NCI-H446 treated with DMSO at 0.1 percent for 48 hours (cell line): ENCODE data around the gene LGALS7.
"Not testable (repeated sequence)": the region's sequence is repeated elsewhere in the genome, so short reads cannot be mapped to it uniquely, and the experiment has no call there.

Source experiments
- DNase-seq: peaks from one replicate; lab custom pipeline; 2025; lab: John Stamatoyannopoulos, UW

The LGALS7 gene

DNA sequence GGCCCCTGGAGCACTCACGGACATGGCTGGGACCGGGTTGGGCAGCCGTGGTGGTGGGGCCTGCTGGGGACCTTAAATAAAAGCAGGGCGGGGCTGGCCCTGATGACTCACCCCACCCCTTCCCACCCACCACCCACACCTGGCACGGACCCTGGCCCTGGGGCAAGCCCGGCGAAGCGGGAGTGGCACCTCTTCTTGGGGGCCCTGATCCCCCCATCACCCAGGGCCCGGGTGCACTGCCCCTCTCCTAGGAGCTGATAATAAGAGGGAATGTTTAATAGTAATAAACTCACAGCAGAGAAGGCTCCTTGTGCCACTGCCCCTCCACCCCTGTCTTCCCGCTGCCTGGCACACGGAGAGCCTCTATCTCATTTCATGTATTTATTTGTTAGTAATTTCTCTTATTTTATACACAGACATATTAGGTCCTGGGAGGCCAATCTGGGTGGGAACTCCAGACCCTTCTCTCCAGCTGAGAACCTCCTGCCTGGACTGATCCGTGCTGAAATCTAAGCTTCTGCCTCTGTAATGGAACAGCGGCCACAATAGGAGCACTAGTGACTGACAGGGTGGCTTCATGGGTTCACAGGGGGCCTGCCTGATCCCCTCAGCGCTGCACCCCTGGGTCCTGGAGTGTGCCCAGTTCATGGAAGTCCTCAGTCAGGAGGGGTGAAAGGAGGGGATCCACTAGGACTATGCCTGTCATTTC, at the start of gene LGALS7:
TSS of gene LGALS7 (minus strand) at position 49 of the 709 bp plus-strand sequence. CDS start at position 24, 25 bp downstream.
- DNase-seq: no peak

DNA sequence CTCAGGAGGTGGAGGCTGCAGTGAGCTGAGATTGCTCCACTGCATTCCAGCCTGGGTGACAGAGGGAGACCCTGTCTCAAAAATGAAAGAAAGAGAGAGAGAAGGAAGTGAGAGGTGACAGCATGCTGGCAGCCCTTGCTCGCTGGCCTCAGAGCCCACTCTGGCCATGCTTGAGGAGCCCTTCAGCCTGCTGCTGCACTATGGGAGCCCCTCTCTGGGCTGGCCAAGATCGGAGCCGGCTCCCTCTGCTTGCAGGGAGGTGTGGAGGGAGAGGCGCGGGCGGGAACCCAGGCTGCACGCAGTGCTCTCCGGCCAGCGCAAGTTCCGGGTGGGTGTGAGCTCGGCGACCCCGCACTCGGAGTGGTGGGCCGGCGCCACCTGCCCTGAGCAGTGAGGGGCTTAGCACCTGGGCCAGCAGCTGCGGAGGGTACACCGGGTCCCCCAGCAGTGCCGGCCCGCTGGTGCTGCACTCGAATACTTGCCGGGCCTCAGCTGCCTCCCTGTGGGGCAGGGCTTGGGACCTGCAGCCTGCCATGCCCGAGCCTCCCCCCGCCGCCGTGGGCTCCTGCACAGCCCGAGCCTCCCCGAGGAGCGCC, 48.0 kb upstream of the LGALS7 start:
- DNase-seq: not testable (repeated sequence)

DNA sequence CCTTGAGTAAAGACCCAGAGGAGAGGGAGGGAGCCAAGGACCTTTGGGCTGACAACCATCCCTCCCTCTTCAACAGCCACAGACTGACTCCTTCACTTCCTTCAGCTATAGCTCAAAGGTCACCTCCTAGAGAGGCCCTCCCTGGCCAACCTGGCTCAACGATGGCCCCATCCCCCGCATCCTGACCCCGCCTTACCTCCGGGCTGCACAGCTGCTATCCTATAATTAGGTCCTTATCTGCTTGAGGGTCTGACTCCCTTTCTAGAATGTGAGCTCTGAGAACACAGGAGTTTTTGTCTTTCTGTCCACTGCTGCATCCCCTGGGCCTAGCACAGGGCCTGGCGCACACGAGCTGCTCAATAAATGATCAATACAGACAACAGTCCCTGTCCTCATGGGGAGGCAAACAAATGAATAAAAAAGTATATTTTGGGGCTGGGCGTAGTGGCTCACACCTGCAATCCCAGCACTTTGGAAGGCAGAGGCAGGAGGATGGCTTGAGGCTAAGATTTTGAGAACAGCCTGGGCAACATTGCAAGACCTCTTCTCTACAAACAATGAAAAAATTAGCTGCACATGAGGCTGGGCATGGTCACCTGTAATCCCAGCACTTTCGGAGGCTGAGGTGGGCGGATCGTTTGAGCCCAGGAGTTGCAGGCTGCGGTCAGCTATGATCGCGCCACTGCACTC, 46.1 kb upstream of the LGALS7 start:
- DNase-seq: no peak

DNA sequence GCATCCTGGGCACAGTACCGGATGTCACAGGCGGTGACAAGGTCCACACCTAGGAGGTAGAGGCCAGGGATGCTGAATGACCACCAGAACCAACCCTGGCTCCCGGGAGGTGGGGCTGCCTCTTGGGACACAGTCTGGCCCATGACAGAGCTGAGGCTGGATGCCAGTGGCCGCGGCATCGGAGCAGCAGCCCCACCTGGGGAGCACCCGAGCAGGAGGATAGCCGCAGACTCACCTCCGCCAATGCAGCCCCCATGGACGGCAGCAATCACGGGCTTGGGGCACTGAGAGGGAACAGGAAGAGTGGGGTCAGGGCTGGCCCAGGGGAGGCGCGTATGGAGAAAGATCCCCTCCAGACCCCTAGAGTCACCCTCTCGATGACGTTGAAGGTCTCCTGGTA, 43.8 kb upstream of the LGALS7 start:
- no peak for DNase-seq

DNA sequence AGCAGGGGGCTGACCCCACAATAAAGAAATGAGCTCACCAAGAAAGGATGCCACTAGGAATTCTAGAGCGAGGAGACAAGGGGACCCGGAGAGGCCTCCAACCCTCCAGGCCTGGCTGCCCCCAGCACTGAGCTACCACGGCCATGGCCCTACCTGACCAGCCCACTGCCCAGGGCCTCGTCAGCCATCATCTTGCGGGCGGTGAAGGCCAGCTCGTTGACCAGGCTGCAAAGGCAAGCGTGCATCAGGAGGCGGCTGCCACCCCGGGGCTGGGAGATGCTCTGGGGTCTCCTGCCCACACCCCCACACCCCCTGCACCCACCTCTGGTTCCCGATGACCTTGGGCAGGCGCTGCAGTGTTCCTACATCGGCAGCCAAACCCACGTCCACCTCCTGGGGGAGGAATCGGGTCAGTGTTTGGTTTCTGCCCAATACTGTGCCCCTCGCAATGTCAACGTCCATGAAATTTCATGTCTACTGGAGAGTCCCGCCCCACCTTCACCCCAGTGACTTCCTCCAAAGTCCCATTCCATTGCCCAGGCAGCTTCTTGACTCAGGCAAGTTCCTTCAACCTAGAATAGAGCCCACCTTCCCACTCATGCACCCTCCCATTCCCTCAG, 42.9 kb upstream of the LGALS7 start:
- no peak for DNase-seq

GRCh38 chr19:38815059-38816001, 42.0 kb upstream of the LGALS7 start:
- no peak for DNase-seq

- not testable (repeated sequence) for DNase-seq
Observed at GRCh38 chr19:38813932-38814331, 40.6 kb upstream of the LGALS7 start.

DNA sequence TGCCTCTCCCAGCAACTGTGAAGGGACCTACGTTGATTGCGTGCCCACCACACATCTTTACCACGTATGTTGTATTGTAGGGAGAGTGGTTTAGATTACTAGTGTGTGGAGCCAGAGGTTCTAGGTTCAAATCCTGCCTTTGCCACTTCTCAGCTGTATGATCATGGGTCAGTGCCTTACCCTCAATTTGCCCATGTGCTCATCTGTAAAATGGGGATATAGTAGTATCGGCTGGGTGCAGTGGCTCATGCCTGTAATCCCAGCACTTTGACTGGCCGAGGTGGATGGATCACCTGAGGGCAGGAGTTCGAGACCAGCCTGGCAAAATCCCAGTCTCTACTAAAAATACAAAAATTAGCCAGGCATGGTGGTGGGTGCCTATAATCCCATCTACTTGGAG, 40.0 kb upstream of the LGALS7 start:
- DNase-seq: no peak

DNA sequence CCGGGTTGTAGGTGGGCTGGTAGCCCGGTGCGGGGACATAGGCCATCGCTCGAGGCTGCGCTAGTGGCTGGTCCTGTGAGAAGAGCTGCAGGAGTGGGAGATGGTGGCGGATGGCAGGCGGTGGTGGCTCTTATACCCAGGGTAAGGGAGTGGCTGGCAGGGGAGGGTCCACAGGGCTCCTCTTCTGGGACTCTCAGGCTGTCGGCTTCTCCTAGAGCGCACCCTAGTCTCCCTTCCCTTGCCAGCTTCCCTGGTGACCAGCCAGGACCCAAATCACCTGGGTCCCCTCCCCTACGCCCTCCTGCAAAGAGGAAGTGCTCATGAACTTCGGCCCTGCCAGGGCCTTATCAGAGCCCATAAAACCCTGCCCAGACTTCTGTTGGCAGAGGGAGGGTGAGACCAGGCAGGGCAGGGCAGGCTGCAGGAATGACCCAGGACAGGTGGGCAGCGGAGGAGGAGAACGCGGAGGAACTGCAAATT, 39.6 kb upstream of the LGALS7 start, which contains the start of gene LGALS4:
TSS of gene LGALS4 (minus strand) at position 105 of the 480 bp plus-strand sequence. CDS start at position 46, 59 bp downstream.
- no peak for DNase-seq

DNA sequence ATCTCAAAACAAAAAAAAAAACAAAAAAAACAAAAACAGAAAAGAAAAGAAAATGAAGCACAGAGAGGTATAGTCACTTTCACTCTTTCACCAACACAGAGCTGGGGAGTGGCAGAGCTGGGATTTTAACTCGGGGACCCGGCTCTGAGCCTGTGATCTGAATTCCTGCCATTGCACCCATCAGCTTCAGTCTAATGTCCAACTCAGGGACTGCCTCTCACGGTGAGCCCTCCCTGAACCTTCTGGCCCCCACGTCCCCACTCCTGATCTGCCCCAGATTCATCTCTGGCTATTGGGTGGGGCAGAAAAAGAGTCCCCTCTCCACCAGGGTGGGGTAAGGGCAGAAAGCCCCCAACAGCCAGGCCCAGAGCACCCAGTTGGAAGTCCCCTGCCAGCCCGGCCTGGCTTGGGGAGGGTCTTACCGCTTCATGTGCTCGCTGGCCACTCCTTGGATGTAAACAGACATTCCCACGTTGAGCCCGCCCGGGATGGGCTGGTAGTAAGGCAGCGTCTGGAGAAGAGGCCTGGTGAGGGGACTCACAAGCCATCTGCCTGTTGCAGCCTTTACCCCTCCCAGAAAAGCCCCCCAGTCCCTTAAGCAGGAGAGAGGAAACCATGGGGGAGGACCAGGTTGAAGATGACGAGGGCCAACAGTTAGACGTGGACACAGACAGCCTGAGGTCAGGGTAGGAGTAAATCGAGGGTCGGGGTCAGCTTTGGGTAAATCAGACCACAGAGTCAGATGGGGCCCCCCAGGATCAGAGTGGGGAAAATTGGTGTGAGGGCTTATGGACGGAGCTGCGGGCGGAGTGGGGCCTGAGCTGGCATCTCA, 38.9 kb upstream of the LGALS7 start:
- no peak for DNase-seq

GRCh38 chr19:38809592-38810252, 36.4 kb upstream of the LGALS7 start:
- no peak for DNase-seq

DNA sequence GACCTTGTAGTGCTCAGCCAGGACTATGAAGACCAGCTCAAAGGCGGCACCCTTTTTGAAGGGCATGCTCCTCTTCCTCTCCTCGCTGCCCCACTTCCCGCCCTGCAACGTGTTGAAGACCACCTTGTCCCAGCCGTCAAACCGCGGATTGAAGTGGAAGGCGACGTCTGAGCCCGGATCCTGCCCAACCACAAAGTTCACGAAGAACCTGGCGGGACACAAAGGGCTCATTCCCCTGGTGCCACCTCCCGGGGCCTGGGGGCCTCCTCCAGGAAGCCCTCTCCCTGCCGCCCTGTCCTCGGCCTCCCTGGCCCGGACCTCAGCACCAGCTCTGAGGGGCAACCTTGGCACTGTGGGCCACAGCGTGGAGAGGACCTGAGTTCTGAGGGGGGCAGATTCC, 35.4 kb upstream of the LGALS7 start:
- no peak for DNase-seq

GRCh38 chr19:38807374-38808098, 34.2 kb upstream of the LGALS7 start:
- not testable (repeated sequence) for DNase-seq

- DNase-seq: no peak
Observed at GRCh38 chr19:38806371-38806770, 33.1 kb upstream of the LGALS7 start.

DNA sequence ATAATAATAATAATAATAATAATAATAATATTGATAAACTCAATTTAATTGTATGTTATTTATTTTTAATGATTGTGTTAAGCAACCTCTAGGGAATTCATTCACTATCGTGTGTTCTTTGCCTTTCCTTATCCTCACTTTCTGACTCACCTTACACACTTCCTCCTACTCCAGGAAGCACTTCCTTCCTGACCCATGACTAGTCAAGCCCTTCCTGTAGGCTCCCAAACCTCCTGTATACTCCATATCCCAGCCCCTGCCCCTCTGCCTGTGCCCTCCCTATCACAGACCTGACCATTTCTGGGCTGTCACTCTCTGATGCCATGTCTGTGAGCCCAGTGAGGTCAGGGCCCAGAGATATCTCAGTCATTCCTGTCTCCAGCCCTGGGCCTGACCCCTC, 31.9 kb upstream of the LGALS7 start:
- DNase-seq: no peak

DNA sequence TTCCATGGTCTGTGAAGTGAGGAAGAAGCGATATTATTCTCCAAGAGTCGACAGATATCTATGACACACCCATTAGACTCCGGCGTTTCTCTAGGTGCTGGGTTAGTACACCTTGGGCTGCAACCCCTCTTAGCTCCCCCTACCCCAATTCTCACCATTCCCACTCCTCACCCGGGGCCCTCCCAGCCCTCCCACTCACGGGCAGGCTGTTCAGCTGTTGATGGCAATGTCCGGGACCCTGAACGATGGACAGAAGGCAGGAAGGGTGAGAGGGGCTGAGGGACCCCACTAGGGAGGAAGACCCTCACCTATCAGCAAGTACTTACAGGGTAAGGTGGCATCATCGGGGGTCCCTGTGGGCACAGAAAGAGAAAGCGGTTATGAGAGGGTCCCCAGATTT, 30.2 kb upstream of the LGALS7 start:
- DNase-seq: no peak

- no peak for DNase-seq
Observed at GRCh38 chr19:38801359-38802095, 28.2 kb upstream of the LGALS7 start.

- DNase-seq: no peak
Observed at GRCh38 chr19:38800577-38801347, 27.4 kb upstream of the LGALS7 start.
